Eye (tissue), 1 donor: ENCODE measurements around the gene TWNK.
"Not testable (repeated sequence)": the region's sequence is repeated elsewhere in the genome, so short reads cannot be mapped to it uniquely, and the experiment has no call there.

Experiments used
- DNase-seq: peaks from one replicate; pipeline ENCODE4 v3.0.0-alpha.2; 2015

The TWNK gene

GRCh38 chr10:101031796-101032636 is 44.7 kb downstream of the TWNK start:
- DNase-seq, result peak; percentile 84

DNA sequence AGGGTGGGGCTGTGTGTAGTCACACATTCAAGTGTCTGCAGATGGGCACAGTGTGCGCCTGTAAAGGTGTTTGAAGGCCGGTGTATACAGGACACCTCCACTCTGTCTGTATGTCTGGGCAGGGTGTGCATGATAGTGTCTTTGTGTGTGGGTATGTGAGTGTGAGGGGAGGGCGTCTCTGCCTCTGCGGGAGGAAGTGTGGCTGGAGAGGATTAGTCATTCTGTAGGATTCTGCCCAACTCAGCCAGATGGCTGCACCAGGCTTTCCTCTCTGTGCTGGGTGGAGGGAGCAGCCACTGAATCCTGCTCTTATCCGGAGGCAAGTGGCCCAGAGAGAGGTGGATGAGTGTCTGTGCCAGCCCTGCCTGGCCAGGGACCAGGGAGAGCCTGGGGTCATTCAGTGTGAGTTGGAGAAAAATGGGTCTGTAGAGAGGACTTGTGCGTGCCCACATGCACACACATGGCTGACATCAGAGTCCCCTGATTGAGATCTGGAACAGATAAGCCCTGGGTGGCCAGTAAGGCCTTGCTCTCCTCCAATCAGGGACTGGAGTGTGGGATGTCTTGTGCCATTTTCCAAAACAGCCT is 45.4 kb downstream of the TWNK start:
- DNase-seq, result peak; percentile 71

GRCh38 chr10:101033276-101033675 is 45.9 kb downstream of the TWNK start:
- no peak for DNase-seq

GRCh38 chr10:101034404-101034803 is 47.1 kb downstream of the TWNK start:
- not testable (repeated sequence) for DNase-seq

DNA sequence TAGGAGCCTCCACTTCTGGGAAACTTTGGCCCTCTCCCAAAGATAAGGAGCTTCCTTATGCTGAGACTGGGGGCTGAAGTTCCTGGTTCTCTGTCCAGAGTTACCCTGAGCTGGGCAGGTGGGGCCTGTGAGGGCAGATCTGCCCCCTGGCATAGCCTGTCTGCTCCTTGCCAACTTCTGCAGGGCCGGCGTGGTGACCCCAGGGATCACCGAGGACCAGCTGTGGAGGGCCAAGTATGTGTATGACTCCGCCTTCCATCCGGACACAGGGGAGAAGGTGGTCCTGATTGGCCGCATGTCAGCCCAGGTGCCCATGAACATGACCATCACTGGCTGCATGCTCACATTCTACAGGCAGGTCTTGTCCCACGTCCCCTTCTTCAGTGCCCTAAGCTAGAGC is 48.0 kb downstream of the TWNK start:
- no peak for DNase-seq

GRCh38 chr10:101035916-101036702 is 48.8 kb downstream of the TWNK start:
- DNase-seq, result no peak

DNA sequence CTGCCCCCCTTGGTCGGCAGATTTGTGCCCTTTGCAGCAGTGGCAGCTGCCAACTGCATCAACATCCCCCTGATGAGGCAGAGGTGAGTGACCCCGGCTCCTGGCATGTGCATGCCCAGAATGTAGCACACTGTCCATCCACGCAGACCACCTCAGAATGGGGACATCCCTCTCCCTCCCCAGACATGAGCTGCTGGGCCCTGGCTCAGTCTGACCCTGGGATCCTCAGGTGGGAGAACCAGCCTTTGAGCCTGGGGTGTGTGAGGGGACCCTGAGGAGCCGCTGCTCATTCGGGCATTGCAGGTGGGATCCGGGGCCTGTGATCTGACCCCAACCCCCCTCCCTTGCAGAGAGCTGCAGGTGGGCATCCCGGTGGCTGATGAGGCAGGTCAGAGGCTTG is 49.4 kb downstream of the TWNK start:
- no peak for DNase-seq

DNA sequence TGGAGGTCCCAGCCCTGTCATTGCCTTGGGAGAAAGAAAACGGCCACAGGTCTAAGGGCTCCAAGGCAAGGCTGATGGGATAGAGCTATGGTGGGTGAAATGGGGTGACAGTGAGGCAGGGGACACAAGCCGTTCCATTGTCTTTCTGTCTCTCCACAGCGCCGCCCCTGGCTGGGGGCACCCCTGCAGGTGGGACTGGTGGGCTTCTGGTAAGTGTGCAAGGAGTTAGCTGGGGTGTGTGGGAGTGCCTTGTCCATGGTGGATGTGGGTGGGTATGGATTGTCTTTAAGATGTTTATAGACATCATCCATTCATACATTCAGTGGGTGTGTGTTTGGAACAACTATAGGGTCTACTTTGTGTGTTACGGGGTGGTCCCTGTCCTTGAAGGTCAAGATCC is 51.1 kb downstream of the TWNK start:
- no peak for DNase-seq

- DNase-seq, result no peak
These were observed 52.7 kb downstream of the TWNK start for GRCh38 chr10:101040061-101040460.

DNA sequence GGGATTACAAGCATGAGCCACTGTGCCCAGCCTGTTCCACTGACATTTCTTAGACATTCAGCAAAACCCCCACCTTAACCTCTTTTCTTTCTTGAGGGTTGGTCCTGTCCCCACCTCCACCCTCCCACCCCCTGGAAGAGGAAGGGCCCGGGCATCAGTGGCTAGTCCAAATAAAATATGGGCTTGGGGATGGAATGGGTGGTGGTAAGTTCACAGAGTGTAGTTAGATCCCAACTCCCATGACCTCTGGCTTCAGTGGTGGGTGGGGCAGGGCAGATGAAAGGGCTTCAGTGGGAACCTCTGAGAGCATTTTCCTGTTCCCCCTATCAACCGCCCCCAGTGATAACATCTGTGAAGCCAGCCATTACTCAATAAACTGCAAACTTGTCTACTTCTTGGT is 53.5 kb downstream of the TWNK start:
- no peak for DNase-seq

DNA sequence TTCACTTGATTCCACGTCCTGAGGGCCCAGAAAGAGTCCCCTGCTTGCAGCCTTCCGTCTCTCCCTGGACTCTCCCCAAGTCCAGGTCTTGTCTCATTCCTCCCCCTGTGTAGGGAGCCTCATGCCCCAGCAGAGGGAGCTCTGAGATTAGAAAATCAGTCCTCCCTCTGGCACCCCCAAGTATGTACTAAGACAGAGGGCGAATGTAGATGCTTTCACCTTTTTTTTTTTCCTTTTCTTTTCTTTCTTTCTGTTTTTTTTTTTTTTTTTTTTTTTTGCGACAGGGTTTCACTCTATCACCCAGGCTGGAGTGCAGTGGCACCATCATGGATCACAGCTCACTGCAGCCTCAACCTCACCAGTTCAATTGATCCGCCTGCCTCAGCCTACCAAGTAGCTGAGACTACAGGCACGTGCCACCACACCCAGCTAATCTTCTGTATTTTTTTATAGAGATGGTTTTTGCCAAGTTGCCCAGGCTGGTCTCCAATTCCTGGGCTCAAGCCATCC is 54.0 kb downstream of the TWNK start:
- peak; percentile 94 for DNase-seq

DNA sequence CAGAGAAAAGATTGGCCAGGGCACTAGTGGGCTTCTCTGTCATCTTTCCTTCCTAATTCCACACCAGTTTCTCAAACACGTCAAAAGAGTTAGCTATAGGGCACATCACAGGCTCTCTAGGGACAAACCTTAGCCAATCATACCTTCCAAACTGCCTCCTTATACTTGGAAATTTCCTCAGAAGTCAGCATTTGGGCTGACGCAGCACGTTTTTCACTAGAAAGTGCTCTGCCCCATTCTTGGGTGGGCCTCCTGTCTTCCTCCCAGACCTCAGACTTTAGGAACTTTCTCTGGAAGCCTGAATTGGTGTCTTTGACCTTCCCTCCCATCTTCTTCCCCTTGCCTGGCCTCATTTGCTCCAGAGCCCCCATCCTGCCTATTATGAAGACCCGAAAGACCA is 54.8 kb downstream of the TWNK start:
- no peak for DNase-seq

GRCh38 chr10:101042667-101043362 is 55.5 kb downstream of the TWNK start:
- peak; percentile 97 for DNase-seq

GRCh38 chr10:101043363-101043707 is 56.0 kb downstream of the TWNK start:
- no peak for DNase-seq
